SJCRH30 (cell line): ENCODE results near the gene NLRC5. TPM values are rescaled to one million over a fixed set of nuclear protein-coding genes. Genes with fewer than 3 reads are reported as not detected.
"Not testable (repeated sequence)": the region's sequence is repeated elsewhere in the genome, so short reads cannot be mapped to it uniquely, and the experiment has no call there.

Experiments used
- DNase-seq, 2 experiments: peaks; one replicate each; pipeline ENCODE4 v3.0.0-alpha.2; 2015 to 2020
- H3K27ac ChIP-seq: fragments of 250-450 bp; sonication (Bioruptor Pico); 2 replicates; pipeline ENCODE4 v1.5.1; 2020; ENCODE audit warnings: mild to moderate bottlenecking, moderate library complexity
- H3K27me3 ChIP-seq: fragments of 250-450 bp; sonication (Bioruptor Pico); 2 replicates; pipeline ENCODE4 v1.5.1; 2020; ENCODE audit warnings: mild to moderate bottlenecking, moderate library complexity
- H3K36me3 ChIP-seq: fragments of 250-450 bp; sonication (Bioruptor Pico); 2 replicates; pipeline ENCODE4 v1.5.1; 2020; ENCODE audit warnings: mild to moderate bottlenecking, moderate library complexity
- H3K4me1 ChIP-seq: fragments of 250-450 bp; sonication (Bioruptor Pico); 2 replicates; pipeline ENCODE4 v1.5.1; 2020; ENCODE audit warnings: mild to moderate bottlenecking, moderate library complexity
- H3K4me3 ChIP-seq: fragments of 250-450 bp; sonication (Bioruptor Pico); 2 replicates; pipeline ENCODE4 v1.5.1; 2020; ENCODE audit warnings: mild to moderate bottlenecking, moderate library complexity
- H3K9me3 ChIP-seq: fragments of 250-450 bp; sonication (Bioruptor Pico); replicated peaks from 2 replicates; pipeline ENCODE4 v1.5.1; 2020; ENCODE audit warnings: mild to moderate bottlenecking, moderate library complexity
- total RNA-seq: library from RNA; depleted of rRNA; stranded (reverse); fragments of >200 nt; shearing (Covaris generic); gene quantifications from 2 replicates; pipeline ENCODE4 v1.2.3, GENCODE V29; 2014

The NLRC5 gene
- total RNA-seq, 1 experiment from 2014 or later: 2.9 TPM

- Histone ChIP-seq H3K36me3 (no peaks in the 10 kb centered on the region), H3K27ac (no peak overlapping the region), H3K4me1 (no peaks in the 10 kb centered on the region), H3K27me3 (no peaks in the 10 kb centered on the region), H3K4me3 (no peak overlapping the region), H3K9me3 (no peaks in the 10 kb centered on the region)
- DNase-seq: no peak
Measured at GRCh38 chr16:56997264-56997663, 7.9 kb downstream of the NLRC5 start.

- DNase-seq: no peak
- no peaks in the 10 kb centered on the region for H3K9me3 ChIP-seq
- no peaks in the 10 kb centered on the region for H3K27me3 ChIP-seq
- no peaks in the 10 kb centered on the region for H3K4me1 ChIP-seq
- no peaks in the 10 kb centered on the region for H3K36me3 ChIP-seq
- H3K27ac ChIP-seq: no peak overlapping the region
- no peak overlapping the region for H3K4me3 ChIP-seq
Measured at GRCh38 chr16:56997931-56998330, 8.6 kb downstream of the NLRC5 start.

GRCh38 chr16:56998352-56998751, 9.0 kb downstream of the NLRC5 start:
- H3K36me3 ChIP-seq: no peaks in the 10 kb centered on the region
- no peak overlapping the region for H3K27ac ChIP-seq
- no peak overlapping the region for H3K4me3 ChIP-seq
- no peaks in the 10 kb centered on the region for H3K4me1 ChIP-seq
- no peaks in the 10 kb centered on the region for H3K27me3 ChIP-seq
- no peak for DNase-seq
- no peaks in the 10 kb centered on the region for H3K9me3 ChIP-seq

GRCh38 chr16:56998861-56999260, 9.5 kb downstream of the NLRC5 start:
- Histone ChIP-seq H3K27me3 (0 out of 2 replicates have a peak, but pooled peaks cover 3% of the 10 kb centered on the region), H3K4me3 (no peak overlapping the region), H3K4me1 (no peaks in the 10 kb centered on the region; the same call in 1 of the 2 replicates), H3K27ac (no peak overlapping the region), H3K9me3 (no peaks in the 10 kb centered on the region), H3K36me3 (no peaks in the 10 kb centered on the region)
- DNase-seq: no peak

DNA sequence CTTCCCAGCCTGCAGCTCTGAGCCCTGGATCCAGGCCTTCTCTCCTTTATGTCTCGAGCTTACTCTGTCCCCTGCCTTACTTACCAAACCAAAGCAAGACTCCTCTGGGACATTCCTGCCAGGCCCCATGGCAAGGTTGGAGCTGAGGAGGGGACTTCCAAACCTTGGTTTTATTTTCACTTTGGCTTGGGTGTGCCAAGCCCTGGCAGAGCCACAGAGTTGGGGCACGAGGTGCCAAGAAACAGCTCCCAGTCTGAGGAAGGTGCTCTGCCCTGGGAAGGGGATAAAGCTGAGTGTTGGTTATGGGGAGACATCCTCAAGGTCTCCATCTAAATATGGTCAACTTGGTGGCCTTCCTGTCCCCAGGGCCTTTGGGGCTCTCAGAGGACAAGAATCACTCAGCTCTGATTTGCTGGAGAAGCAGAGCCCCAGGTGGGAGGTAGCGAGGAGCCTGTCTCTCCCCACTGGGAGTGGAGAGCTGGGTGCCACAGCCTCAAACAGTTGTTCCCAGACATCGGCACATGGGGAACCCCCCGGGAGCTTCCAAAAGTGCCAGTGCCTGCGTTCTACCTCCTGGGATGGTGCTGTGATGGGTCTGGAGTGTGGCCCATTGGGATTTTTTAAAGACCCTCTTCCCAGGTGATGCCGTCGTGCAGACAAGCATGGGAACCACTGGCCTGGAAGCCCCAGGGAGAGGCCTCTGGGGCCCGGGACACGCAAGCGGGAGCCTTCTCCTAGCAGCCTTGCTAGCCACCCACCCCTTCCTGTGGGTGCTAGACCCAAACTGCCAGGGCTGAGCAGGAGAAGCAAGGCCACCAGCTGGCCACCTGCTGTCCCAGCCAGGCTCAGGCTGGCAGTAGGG, 10.3 kb downstream of the NLRC5 start:
- H3K4me1 ChIP-seq: peaks cover 4% of the 10 kb centered on the region; the same call in 1 of the 2 replicates

GRCh38 chr16:57000271-57001025, 11.1 kb downstream of the NLRC5 start:
- DNase-seq: peak in 1 of 2 experiments; percentile 25
- Histone ChIP-seq H3K27ac (no peak overlapping the region), H3K36me3 (no peaks in the 10 kb centered on the region), H3K9me3 (no peaks in the 10 kb centered on the region), H3K27me3 (0 out of 2 replicates have a peak, but pooled peaks cover 5% of the 10 kb centered on the region), H3K4me1 (peaks cover 4% of the 10 kb centered on the region; the same call in 1 of the 2 replicates), H3K4me3 (no peak overlapping the region)

More for the DNA sequence above, 10.3 kb downstream of the NLRC5 start:
- DNase-seq: no peak
- no peak overlapping the region for H3K4me3 ChIP-seq
- H3K36me3 ChIP-seq: no peaks in the 10 kb centered on the region
- H3K27ac ChIP-seq: no peak overlapping the region
- H3K27me3 ChIP-seq: 0 out of 2 replicates have a peak, but pooled peaks cover 5% of the 10 kb centered on the region
- no peaks in the 10 kb centered on the region for H3K9me3 ChIP-seq

- Histone ChIP-seq H3K4me1 (peaks cover 4% of the 10 kb centered on the region; the same call in 1 of the 2 replicates), H3K27me3 (0 out of 2 replicates have a peak, but pooled peaks cover 5% of the 10 kb centered on the region), H3K4me3 (no peak overlapping the region), H3K36me3 (no peaks in the 10 kb centered on the region), H3K27ac (no peak overlapping the region), H3K9me3 (no peaks in the 10 kb centered on the region)
- DNase-seq: no peak
Measured at GRCh38 chr16:57001026-57001679, 11.8 kb downstream of the NLRC5 start.

DNA sequence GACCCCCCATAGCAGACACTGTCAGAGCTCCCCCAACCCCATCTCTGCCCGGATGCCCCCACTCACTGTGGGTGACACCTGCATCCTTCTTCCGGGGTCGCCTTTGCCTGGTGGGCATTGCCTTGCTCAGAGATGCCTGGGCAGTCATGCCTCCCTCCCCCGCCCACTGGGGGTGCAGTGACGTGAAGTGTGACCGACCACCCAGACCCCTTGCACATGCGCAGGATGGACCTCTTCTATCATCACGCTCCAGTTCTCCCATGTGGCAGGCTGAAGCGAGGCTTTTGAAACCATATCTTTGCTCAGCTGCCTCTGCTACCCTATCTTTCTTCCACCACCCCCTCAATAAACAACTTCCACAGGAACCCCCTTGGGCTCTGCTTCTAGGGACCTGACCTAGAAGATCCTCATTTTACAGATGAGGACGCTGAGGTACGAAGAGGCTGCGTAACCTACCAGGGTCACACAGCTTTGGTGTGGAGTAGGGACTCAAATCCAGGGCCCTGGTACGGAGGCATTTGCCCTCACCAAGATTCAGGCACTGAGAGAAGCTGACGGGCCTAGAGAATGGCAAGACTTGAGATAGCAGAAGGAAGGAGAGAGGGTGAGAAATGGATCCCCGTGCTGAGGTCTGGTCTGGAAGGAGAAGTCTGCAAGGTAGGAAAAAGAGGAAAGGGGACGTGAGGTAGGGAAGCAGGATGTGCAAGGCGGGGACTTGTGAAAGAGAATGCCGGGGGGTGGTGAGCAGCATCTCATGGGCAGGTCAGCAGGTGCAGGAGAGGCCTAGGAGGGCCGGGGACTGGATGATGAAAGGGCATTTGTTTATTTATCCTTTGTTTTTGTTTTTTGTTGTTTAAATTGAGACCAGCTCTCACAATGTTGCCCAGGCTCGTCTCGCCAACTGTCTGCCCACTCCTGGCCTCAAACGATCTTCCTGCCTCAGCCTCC, 14.4 kb downstream of the NLRC5 start:
- Histone ChIP-seq H3K9me3 (no peaks in the 10 kb centered on the region), H3K27me3 (0 out of 2 replicates have a peak, but pooled peaks cover 5% of the 10 kb centered on the region)

GRCh38 chr16:57004387-57005250, 15.3 kb downstream of the NLRC5 start:
- Histone ChIP-seq H3K9me3 (no peaks in the 10 kb centered on the region), H3K27ac (no peak overlapping the region), H3K36me3 (no peaks in the 10 kb centered on the region), H3K4me1 (peaks cover 4% of the 10 kb centered on the region; the same call in 1 of the 2 replicates), H3K27me3 (0 out of 2 replicates have a peak, but pooled peaks cover 5% of the 10 kb centered on the region), H3K4me3 (no peak overlapping the region)
- DNase-seq: peak in 1 of 2 experiments; percentile 51

More for the DNA sequence above, 14.4 kb downstream of the NLRC5 start:
- Histone ChIP-seq H3K36me3 (no peaks in the 10 kb centered on the region), H3K27ac (no peak overlapping the region), H3K4me3 (no peak overlapping the region), H3K4me1 (peaks cover 4% of the 10 kb centered on the region; the same call in 1 of the 2 replicates)
- DNase-seq: no peak

- not testable (repeated sequence) for H3K4me3 ChIP-seq, H3K9me3 ChIP-seq, H3K27me3 ChIP-seq, H3K27ac ChIP-seq, DNase-seq, H3K4me1 ChIP-seq, H3K36me3 ChIP-seq
Measured at GRCh38 chr16:57005597-57005996, 16.2 kb downstream of the NLRC5 start.

- H3K4me3 ChIP-seq: no peak overlapping the region
- H3K9me3 ChIP-seq: no peaks in the 10 kb centered on the region
- H3K27ac ChIP-seq: no peak overlapping the region
- DNase-seq: no peak
- peaks cover 4% of the 10 kb centered on the region; the same call in 1 of the 2 replicates for H3K4me1 ChIP-seq
- no peaks in the 10 kb centered on the region for H3K36me3 ChIP-seq
- H3K27me3 ChIP-seq: 0 out of 2 replicates have a peak, but pooled peaks cover 5% of the 10 kb centered on the region
Measured at GRCh38 chr16:57007050-57007449, 17.7 kb downstream of the NLRC5 start.

- 0 out of 2 replicates have a peak, but pooled peaks cover 5% of the 10 kb centered on the region for H3K27me3 ChIP-seq
- DNase-seq: no peak
- H3K36me3 ChIP-seq: no peaks in the 10 kb centered on the region
- H3K27ac ChIP-seq: no peak overlapping the region
- no peaks in the 10 kb centered on the region for H3K9me3 ChIP-seq
- H3K4me3 ChIP-seq: no peak overlapping the region
- H3K4me1 ChIP-seq: peaks cover 4% of the 10 kb centered on the region; the same call in 1 of the 2 replicates
Measured at GRCh38 chr16:57007530-57007929, 18.2 kb downstream of the NLRC5 start.

GRCh38 chr16:57008440-57008839, 19.1 kb downstream of the NLRC5 start:
- no peak for DNase-seq
- Histone ChIP-seq H3K4me1 (peaks cover 4% of the 10 kb centered on the region; the same call in 1 of the 2 replicates), H3K27me3 (0 out of 2 replicates have a peak, but pooled peaks cover 5% of the 10 kb centered on the region), H3K4me3 (no peak overlapping the region), H3K27ac (no peak overlapping the region), H3K9me3 (no peaks in the 10 kb centered on the region), H3K36me3 (no peaks in the 10 kb centered on the region)
